ENCODE measurements around the gene TNNC1. TPM values are rescaled to one million over a fixed set of nuclear protein-coding genes. Genes with fewer than 3 reads are reported as not detected.

The TNNC1 gene
- total and polyA plus RNA-seq, 2 donors (not counting 1 experiment from before 2014, with no cell fraction given): 0.33 to 0.69 TPM

DNA sequence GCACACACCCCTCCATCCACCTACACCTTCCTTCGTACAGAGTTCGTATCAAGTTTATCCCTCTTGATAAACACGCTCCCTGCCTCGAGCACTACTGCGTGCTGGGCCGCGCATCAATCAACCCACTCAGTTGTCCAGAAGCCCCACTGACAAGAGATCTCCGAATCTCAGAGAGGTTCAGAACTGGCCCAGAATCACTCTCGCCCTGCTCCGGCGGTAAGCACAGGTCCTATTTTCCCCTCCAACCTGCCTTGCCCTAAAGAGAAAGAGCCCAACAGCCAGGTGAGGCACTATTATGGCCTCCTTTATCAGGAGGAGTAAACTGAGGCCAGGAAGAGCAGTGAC lies 1.1 kb upstream of the TNNC1 start:
- peak overlapping the region; percentile 87 for H2AFZ ChIP-seq (ENCODE audit: low read length)
- TF ChIP-seq, protein P1, sequence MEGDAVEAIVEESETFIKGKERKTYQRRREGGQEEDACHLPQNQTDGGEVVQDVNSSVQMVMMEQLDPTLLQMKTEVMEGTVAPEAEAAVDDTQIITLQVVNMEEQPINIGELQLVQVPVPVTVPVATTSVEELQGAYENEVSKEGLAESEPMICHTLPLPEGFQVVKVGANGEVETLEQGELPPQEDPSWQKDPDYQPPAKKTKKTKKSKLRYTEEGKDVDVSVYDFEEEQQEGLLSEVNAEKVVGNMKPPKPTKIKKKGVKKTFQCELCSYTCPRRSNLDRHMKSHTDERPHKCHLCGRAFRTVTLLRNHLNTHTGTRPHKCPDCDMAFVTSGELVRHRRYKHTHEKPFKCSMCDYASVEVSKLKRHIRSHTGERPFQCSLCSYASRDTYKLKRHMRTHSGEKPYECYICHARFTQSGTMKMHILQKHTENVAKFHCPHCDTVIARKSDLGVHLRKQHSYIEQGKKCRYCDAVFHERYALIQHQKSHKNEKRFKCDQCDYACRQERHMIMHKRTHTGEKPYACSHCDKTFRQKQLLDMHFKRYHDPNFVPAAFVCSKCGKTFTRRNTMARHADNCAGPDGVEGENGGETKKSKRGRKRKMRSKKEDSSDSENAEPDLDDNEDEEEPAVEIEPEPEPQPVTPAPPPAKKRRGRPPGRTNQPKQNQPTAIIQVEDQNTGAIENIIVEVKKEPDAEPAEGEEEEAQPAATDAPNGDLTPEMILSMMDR (conservative IDR thresholded peaks at IDR 0.05 in 1 of 2, IDR thresholded peaks at IDR 0.05 in 1 of 2; ENCODE audit: low read depth in 1 of 2, low read length in 2 of 2): no peak
- TF ChIP-seq EZH2 (IDR thresholded peaks at IDR 0.05; ENCODE audit: low read length, missing control alignments): no peak
- no peak for DNase-seq (ENCODE audit: low read depth in 2 of 2)
- peak overlapping the region; percentile 90 for H3K4me2 ChIP-seq (ENCODE audit: extremely low read depth, insufficient read depth, low read length)
- H3K9ac ChIP-seq (ENCODE audit: insufficient read depth, low read length): peak overlapping the region; percentile 62
- H3K4me1 ChIP-seq (ENCODE audit: control insufficient read depth, extremely low read depth, insufficient read depth, low read length): peaks cover 7% of the 10 kb centered on the region
- no peaks in the 10 kb centered on the region for H4K20me1 ChIP-seq (ENCODE audit: control insufficient read depth, extremely low read depth, insufficient read depth, low read length)
- peaks cover 9% of the 10 kb centered on the region for H3K36me3 ChIP-seq (ENCODE audit: control insufficient read depth, insufficient read depth, low read length)
- H3K27ac ChIP-seq (ENCODE audit: insufficient read depth, low read length): peak overlapping the region; percentile 71
- no peaks in the 10 kb centered on the region for H3K27me3 ChIP-seq (ENCODE audit: control insufficient read depth, insufficient read depth, low read length)
- H3K4me3 ChIP-seq (replicated peaks in 1 of 4; ENCODE audit: control extremely low read depth in 1 of 4, insufficient read depth in 1 of 4, low read depth in 3 of 4, low read length in 4 of 4): peak overlapping the region; percentile 52 to 89 (median 68)
- H3K9me3 ChIP-seq (ENCODE audit: control insufficient read depth, insufficient read depth, low read depth, low read length): no peaks in the 10 kb centered on the region
- peaks cover 22% of the 10 kb centered on the region for H3K79me2 ChIP-seq (ENCODE audit: control insufficient read depth, insufficient read depth, low read length)

DNA sequence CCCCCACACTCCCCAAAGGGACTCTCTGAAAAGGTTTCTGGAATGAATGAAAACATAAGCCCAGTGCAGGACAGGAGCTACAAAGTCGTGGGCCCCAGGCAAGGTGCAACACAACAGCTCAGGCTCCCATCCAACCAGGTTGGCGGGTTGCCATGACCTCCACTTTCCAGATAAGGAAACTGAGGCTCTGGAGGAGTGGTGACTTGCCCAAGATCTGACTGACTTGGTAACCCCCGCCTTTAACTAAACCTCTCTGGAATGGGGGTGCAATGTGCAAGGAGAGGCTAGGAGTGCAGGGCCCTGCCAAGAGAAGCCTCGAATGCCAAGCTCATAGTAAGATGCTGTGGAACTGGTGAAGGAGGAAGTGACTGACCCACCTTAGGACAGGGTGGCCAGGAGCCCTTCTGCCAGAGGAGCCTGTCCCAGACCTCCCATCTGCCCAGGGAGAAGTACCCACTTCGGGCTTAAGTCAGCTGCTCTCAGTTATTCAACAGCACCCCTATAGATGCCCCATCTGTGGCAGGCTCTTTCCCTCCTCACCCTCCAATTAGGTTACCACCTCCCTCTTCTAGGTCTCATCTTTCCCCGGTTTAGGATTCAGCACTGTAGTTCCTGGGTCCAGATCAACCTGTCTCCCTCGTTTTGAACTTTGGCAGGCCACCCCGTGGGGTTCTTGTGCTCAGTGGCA lies 553 bp upstream of the TNNC1 start:
- H4K20me1 ChIP-seq (ENCODE audit: control insufficient read depth, extremely low read depth, insufficient read depth, low read length): no peaks in the 10 kb centered on the region
- DNase-seq (ENCODE audit: low read depth in 2 of 2): no peak
- peaks cover 7% of the 10 kb centered on the region for H3K4me1 ChIP-seq (ENCODE audit: control insufficient read depth, extremely low read depth, insufficient read depth, low read length)
- H3K9me3 ChIP-seq (ENCODE audit: control insufficient read depth, insufficient read depth, low read depth, low read length): no peaks in the 10 kb centered on the region
- peaks cover 9% of the 10 kb centered on the region for H3K36me3 ChIP-seq (ENCODE audit: control insufficient read depth, insufficient read depth, low read length)
- H3K27me3 ChIP-seq (ENCODE audit: control insufficient read depth, insufficient read depth, low read length): no peaks in the 10 kb centered on the region
- H3K27ac ChIP-seq (ENCODE audit: insufficient read depth, low read length): no peak overlapping the region
- peaks cover 22% of the 10 kb centered on the region for H3K79me2 ChIP-seq (ENCODE audit: control insufficient read depth, insufficient read depth, low read length)
- H3K4me2 ChIP-seq (ENCODE audit: extremely low read depth, insufficient read depth, low read length): no peak overlapping the region
- H3K9ac ChIP-seq (ENCODE audit: insufficient read depth, low read length): no peak overlapping the region
- peak overlapping the region in 2 of 4 experiments; percentile 67 to 89 for H3K4me3 ChIP-seq (replicated peaks in 1 of 4; ENCODE audit: control extremely low read depth in 1 of 4, insufficient read depth in 1 of 4, low read depth in 3 of 4, low read length in 4 of 4)
- peak overlapping the region; percentile 87 for H2AFZ ChIP-seq (ENCODE audit: low read length)
- TF ChIP-seq EZH2 (IDR thresholded peaks at IDR 0.05; ENCODE audit: low read length, missing control alignments): no peak
- TF ChIP-seq, protein P1 (conservative IDR thresholded peaks at IDR 0.05 in 1 of 2, IDR thresholded peaks at IDR 0.05 in 1 of 2; ENCODE audit: low read depth in 1 of 2, low read length in 2 of 2): no peak

DNA sequence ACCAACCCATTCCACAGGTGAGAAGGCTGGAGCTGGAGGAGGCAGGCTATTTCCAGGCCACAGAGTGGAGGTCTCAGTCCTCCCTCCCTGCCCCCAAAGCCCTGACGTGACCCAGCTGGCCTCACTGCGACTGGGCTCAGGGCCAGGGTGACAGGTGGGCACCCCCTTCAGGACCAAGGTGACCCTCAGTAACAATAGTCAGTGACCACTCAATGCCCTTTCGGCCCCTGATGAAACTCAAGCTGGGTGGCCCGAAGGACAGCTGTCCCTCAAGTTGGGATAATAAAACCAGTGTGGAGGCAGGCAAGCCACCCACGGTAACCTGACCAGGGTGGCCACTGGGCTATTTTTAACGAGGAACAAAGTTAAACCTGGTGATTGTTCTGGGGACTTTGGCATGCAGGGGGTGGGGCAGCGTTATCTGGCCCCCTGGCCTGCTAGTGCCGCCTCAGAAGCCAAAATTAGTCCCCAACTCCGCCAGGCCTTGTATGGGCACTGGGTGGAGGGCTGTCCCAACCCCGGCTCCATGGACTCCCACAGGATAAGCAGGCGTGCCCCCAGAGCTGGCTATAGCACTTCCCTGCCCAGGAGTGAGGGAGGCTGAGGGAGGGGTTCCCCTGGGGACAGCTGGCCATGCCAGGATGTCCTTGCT lies 1.1 kb downstream of the TNNC1 start:
- Histone ChIP-seq H3K27me3 (ENCODE audit: control insufficient read depth, insufficient read depth, low read length) (no peaks in the 10 kb centered on the region), H3K4me1 (ENCODE audit: control insufficient read depth, extremely low read depth, insufficient read depth, low read length) (peaks cover 7% of the 10 kb centered on the region), H3K79me2 (ENCODE audit: control insufficient read depth, insufficient read depth, low read length) (peaks cover 21% of the 10 kb centered on the region), H3K27ac (ENCODE audit: insufficient read depth, low read length) (no peak overlapping the region), H3K9me3 (ENCODE audit: control insufficient read depth, insufficient read depth, low read depth, low read length) (no peaks in the 10 kb centered on the region), H3K4me2 (ENCODE audit: extremely low read depth, insufficient read depth, low read length) (no peak overlapping the region), H3K9ac (ENCODE audit: insufficient read depth, low read length) (no peak overlapping the region), H4K20me1 (ENCODE audit: control insufficient read depth, extremely low read depth, insufficient read depth, low read length) (no peaks in the 10 kb centered on the region), H3K36me3 (ENCODE audit: control insufficient read depth, insufficient read depth, low read length) (peaks cover under 1% of the 10 kb centered on the region), H2AFZ (ENCODE audit: low read length) (no peak overlapping the region), H3K4me3 (replicated peaks in 1 of 4; ENCODE audit: control extremely low read depth in 1 of 4, insufficient read depth in 1 of 4, low read depth in 3 of 4, low read length in 4 of 4) (no peak overlapping the region)
- DNase-seq (ENCODE audit: low read depth in 2 of 2): no peak
- no peak for TF ChIP-seq EZH2 (IDR thresholded peaks at IDR 0.05; ENCODE audit: low read length, missing control alignments)
- TF ChIP-seq, protein P1 (conservative IDR thresholded peaks at IDR 0.05 in 1 of 2, IDR thresholded peaks at IDR 0.05 in 1 of 2; ENCODE audit: low read depth in 1 of 2, low read length in 2 of 2): no peak
